Stomach (tissue), 4 donors: ENCODE results near the gene SF3B3.

Source experiments
- CTCF ChIP-seq, 7 experiments: fragments of 450-650 bp in 4 of 7; fragments of 200-600 bp in 3 of 7; sonication (generic) in 3 of 7; IDR thresholded peaks; one replicate each; pipeline ENCODE4 v1.5.1; 2016 to 2019; ENCODE audit warnings: antibody characterized with exemption in 7 of 7, control low read depth in 2 of 7, mild to moderate bottlenecking in 1 of 7
- POLR2A ChIP-seq, 4 donors: fragments of 450-650 bp; IDR thresholded peaks; one replicate each; pipeline ENCODE4 v1.6.1; 2016; ENCODE audit warnings: antibody characterized with exemption in 4 of 4, control low read depth in 2 of 4, mild to moderate bottlenecking in 1 of 4, moderate library complexity in 1 of 4
- POLR2AphosphoS5 ChIP-seq, 3 donors: sonication (generic); formaldehyde crosslinking; IDR thresholded peaks; one replicate each; pipeline ENCODE4 v1.6.1; 2016; ENCODE audit warnings: antibody characterized with exemption in 3 of 3

GRCh38 chr16:70508752-70509151 is 14.9 kb upstream of the SF3B3 start:
- TF ChIP-seq POLR2AphosphoS5 (IDR thresholded peaks at IDR 0.05), result no peak
- no peak for TF ChIP-seq CTCF (IDR thresholded peaks at IDR 0.05)
- no peak for TF ChIP-seq POLR2A (IDR thresholded peaks at IDR 0.05)
